Progenitor cell of endocrine pancreas (in vitro differentiated cells): ENCODE data around the gene SEL1L2. TPM values are rescaled to one million over a fixed set of nuclear protein-coding genes. Genes with fewer than 3 reads are reported as not detected.

Experiments
- DNase-seq: peaks from one replicate; pipeline ENCODE4 v3.0.0; 2021; ENCODE audit warnings: low spot score; ENCODE audit not compliant: unreplicated experiment
- H3K27ac Mint-ChIP-seq: 2 replicates; pipeline ENCODE4 v1.8.0; 2021; ENCODE audit warnings: mild to moderate bottlenecking, moderate library complexity, mixed read lengths
- H3K27me3 Mint-ChIP-seq: 2 replicates; pipeline ENCODE4 v1.8.0; 2021; ENCODE audit warnings: mixed read lengths
- H3K36me3 Mint-ChIP-seq: 2 replicates; pipeline ENCODE4 v1.8.0; 2022; ENCODE audit warnings: mixed read lengths; ENCODE audit not compliant: insufficient read depth
- H3K4me1 Mint-ChIP-seq: 2 replicates; pipeline ENCODE4 v1.8.0; 2021; ENCODE audit warnings: low read depth, mixed read lengths
- H3K4me3 Mint-ChIP-seq: 2 replicates; pipeline ENCODE4 v1.8.0; 2021; ENCODE audit warnings: low read depth, mild to moderate bottlenecking, moderate library complexity, mixed read lengths
- H3K9me3 Mint-ChIP-seq: 2 replicates; pipeline ENCODE4 v1.8.0; 2021; ENCODE audit warnings: low read depth, mixed read lengths
- CTCF ChIP-seq: fragments of 200-600 bp; sonication (generic); IDR thresholded peaks from one replicate; pipeline ENCODE4 v1.5.0; 2021; ENCODE audit warnings: antibody characterized with exemption, mild to moderate bottlenecking; ENCODE audit not compliant: unreplicated experiment
- total RNA-seq: library from RNA; stranded (reverse); gene quantifications from 2 replicates; pipeline ENCODE4 v1.2.1, GENCODE V29; 2021

Gene SEL1L2
- total RNA-seq, 1 donor from 2014 or later, result not detected

- H3K4me1 Mint-ChIP-seq, result no peaks in the 10 kb centered on the region
- H3K27me3 Mint-ChIP-seq, result no peaks in the 10 kb centered on the region
- peaks cover 7% of the 10 kb centered on the region for H3K36me3 Mint-ChIP-seq
- H3K4me3 Mint-ChIP-seq, result no peak overlapping the region
- no peaks in the 10 kb centered on the region for H3K9me3 Mint-ChIP-seq
- no peak for TF ChIP-seq CTCF
- no peak overlapping the region for H3K27ac Mint-ChIP-seq
- DNase-seq, result no peak
These were observed 180.0 kb downstream of the SEL1L2 start for GRCh38 chr20:13810446-13810845.

GRCh38 chr20:13809855-13810254 is 180.6 kb downstream of the SEL1L2 start:
- Mint-ChIP-seq H3K36me3 (peaks cover 6% of the 10 kb centered on the region), H3K4me1 (no peaks in the 10 kb centered on the region), H3K27ac (no peak overlapping the region), H3K4me3 (no peak overlapping the region), H3K9me3 (no peaks in the 10 kb centered on the region), H3K27me3 (no peaks in the 10 kb centered on the region)
- no peak for DNase-seq
- TF ChIP-seq CTCF, result no peak

GRCh38 chr20:13809373-13809772 is 181.0 kb downstream of the SEL1L2 start:
- H3K4me1 Mint-ChIP-seq, result no peaks in the 10 kb centered on the region

GRCh38 chr20:13800728-13801134 is 189.7 kb downstream of the SEL1L2 start:
- Mint-ChIP-seq H3K27ac (no peak overlapping the region), H3K9me3 (no peaks in the 10 kb centered on the region), H3K4me3 (no peak overlapping the region), H3K27me3 (no peaks in the 10 kb centered on the region), H3K36me3 (peaks cover 29% of the 10 kb centered on the region), H3K4me1 (no peaks in the 10 kb centered on the region)
- no peak for TF ChIP-seq CTCF
- no peak for DNase-seq

More at GRCh38 chr20:13809373-13809772, 181.0 kb downstream of the SEL1L2 start:
- TF ChIP-seq CTCF, result no peak
- Mint-ChIP-seq H3K27ac (no peak overlapping the region), H3K4me3 (no peak overlapping the region), H3K36me3 (peaks cover 6% of the 10 kb centered on the region), H3K27me3 (no peaks in the 10 kb centered on the region), H3K9me3 (no peaks in the 10 kb centered on the region)
- DNase-seq, result no peak

- H3K4me3 Mint-ChIP-seq, result no peak overlapping the region
- no peak for TF ChIP-seq CTCF
- H3K9me3 Mint-ChIP-seq, result no peaks in the 10 kb centered on the region
- H3K27ac Mint-ChIP-seq, result peak overlapping the region; percentile 31
- H3K4me1 Mint-ChIP-seq, result no peaks in the 10 kb centered on the region
- no peak for DNase-seq
- H3K27me3 Mint-ChIP-seq, result no peaks in the 10 kb centered on the region
- H3K36me3 Mint-ChIP-seq, result peaks cover 29% of the 10 kb centered on the region
These were observed 190.4 kb downstream of the SEL1L2 start for GRCh38 chr20:13799974-13800373.

Other genes with a start within 250 kb of the SEL1L2 start
- gene ESF1, start 205.7 kb downstream of the SEL1L2 start, total RNA-seq, result 17.9 and 18.5 TPM in 2 replicates
- gene NDUFAF5, start 205.6 kb downstream of the SEL1L2 start, total RNA-seq, result 39.2 and 41.5 TPM in 2 replicates
- gene MACROD2, start 4.9 kb upstream of the SEL1L2 start, total RNA-seq, result 6.4 and 7.6 TPM in 2 replicates